ENCODE results near the gene EIF4G3.

DNA sequence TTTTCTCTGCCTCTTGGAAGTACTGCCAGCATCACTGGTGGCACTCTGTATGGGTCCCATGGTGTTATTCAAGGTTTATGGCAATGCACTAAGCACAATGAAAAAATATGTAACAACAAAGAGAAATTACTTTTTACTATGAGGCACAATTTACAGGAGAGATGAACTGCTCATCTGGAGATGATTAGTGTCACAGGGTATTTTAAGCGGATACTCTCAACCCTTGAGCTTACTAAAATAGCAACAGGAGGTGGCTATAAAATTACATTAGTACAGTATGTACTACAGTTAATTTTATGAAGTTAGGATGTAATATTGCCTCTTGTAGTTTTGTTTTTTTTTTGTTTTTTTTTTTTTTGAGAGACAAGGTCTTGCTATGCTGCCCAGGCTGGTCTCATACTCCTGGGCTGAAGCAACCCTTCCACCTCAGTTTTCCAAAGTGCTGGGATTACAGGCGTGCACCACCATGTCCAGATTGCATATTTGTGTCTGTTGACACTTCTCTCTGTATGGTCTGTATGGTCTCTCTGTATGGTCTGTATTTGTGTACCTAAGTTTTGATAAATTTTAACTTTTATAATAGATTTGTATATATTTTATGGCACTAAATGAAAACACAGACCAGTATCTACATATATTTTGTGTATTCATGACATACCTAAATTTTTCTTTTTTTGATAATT, 214.0 kb downstream of the EIF4G3 start:
- TF ChIP-seq, protein P1, sequence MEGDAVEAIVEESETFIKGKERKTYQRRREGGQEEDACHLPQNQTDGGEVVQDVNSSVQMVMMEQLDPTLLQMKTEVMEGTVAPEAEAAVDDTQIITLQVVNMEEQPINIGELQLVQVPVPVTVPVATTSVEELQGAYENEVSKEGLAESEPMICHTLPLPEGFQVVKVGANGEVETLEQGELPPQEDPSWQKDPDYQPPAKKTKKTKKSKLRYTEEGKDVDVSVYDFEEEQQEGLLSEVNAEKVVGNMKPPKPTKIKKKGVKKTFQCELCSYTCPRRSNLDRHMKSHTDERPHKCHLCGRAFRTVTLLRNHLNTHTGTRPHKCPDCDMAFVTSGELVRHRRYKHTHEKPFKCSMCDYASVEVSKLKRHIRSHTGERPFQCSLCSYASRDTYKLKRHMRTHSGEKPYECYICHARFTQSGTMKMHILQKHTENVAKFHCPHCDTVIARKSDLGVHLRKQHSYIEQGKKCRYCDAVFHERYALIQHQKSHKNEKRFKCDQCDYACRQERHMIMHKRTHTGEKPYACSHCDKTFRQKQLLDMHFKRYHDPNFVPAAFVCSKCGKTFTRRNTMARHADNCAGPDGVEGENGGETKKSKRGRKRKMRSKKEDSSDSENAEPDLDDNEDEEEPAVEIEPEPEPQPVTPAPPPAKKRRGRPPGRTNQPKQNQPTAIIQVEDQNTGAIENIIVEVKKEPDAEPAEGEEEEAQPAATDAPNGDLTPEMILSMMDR (IDR thresholded peaks at IDR 0.05; ENCODE audit: low read length), result no peak
- no peak for TF ChIP-seq EZH2 (IDR thresholded peaks at IDR 0.05; ENCODE audit: borderline replicate concordance, low read length)

All from OCI-LY1 (cell line).